Right atrium auricular region (tissue), 2 donors: ENCODE measurements around the gene ZNF783. TPM values are rescaled to one million over a fixed set of nuclear protein-coding genes. Genes with fewer than 3 reads are reported as not detected.
"Not testable (repeated sequence)": the region's sequence is repeated elsewhere in the genome, so short reads cannot be mapped to it uniquely, and the experiment has no call there.

Source experiments
- DNase-seq: peaks from one replicate; pipeline ENCODE4 v3.0.0-alpha.2; 2019; ENCODE audit warnings: low spot score
- H3K27ac ChIP-seq, 2 donors: fragments of 200-600 bp; sonication (generic); 1 replicate in 1 of 2; 2 replicates in 1 of 2; pipeline ENCODE4 v1.5.1; 2016 to 2019
- H3K27me3 ChIP-seq, 2 donors: fragments of 200-600 bp; sonication (generic); one replicate each; pipeline versions ENCODE4 v1.5.1 to v1.6.0; 2017 to 2019
- H3K36me3 ChIP-seq: fragments of 200-600 bp; sonication (generic); one replicate; pipeline ENCODE4 v1.5.1; 2016
- H3K4me1 ChIP-seq, 2 donors: fragments of 200-600 bp; sonication (generic); one replicate each; pipeline versions ENCODE4 v1.5.1 to v1.6.0; 2017 to 2019
- H3K4me3 ChIP-seq, 2 donors: fragments of 200-600 bp; sonication (generic); 1 replicate in 1 of 2; 2 replicates in 1 of 2; pipeline ENCODE4 v1.5.1; 2017 to 2019; ENCODE audit warnings: mild to moderate bottlenecking in 1 of 2, moderate library complexity in 1 of 2
- H3K9me3 ChIP-seq, 2 donors: fragments of 200-600 bp; sonication (generic); one replicate each; pipeline ENCODE4 v1.5.1; 2019
- CTCF ChIP-seq, 2 donors: fragments of 200-600 bp; sonication (generic); IDR thresholded peaks; one replicate each; pipeline ENCODE4 v1.5.1; 2019; ENCODE audit warnings: antibody characterized with exemption in 2 of 2
- total RNA-seq, 2 donors: library from RNA; depleted of rRNA; stranded (reverse); fragments of >200 nt; gene quantifications; one replicate each; pipeline ENCODE4 v1.1.0, GENCODE V29; 2016

The ZNF783 gene
- total RNA-seq, 2 donors from 2014 or later = 3.7 to 5.1 TPM

- Histone ChIP-seq H3K4me1 (no peaks in the 10 kb centered on the region), H3K36me3 (peaks cover 13% of the 10 kb centered on the region), H3K9me3 (no peaks in the 10 kb centered on the region), H3K4me3 (no peak overlapping the region), H3K27ac (no peak overlapping the region), H3K27me3 (no peaks in the 10 kb centered on the region)
- TF ChIP-seq CTCF (IDR thresholded peaks at IDR 0.05) = no peak
- DNase-seq = no peak
These were observed 35.0 kb upstream of the ZNF783 start for GRCh38 chr7:149226840-149227494.

GRCh38 chr7:149228831-149229471 lies 33.0 kb upstream of the ZNF783 start:
- no peaks in the 10 kb centered on the region for H3K4me1 ChIP-seq
- no peak for TF ChIP-seq CTCF (IDR thresholded peaks at IDR 0.05)
- no peak overlapping the region for H3K27ac ChIP-seq
- no peak overlapping the region for H3K4me3 ChIP-seq
- no peaks in the 10 kb centered on the region for H3K27me3 ChIP-seq
- DNase-seq = no peak
- H3K36me3 ChIP-seq = peaks cover 13% of the 10 kb centered on the region
- H3K9me3 ChIP-seq = no peaks in the 10 kb centered on the region

GRCh38 chr7:149229526-149229925 lies 32.5 kb upstream of the ZNF783 start:
- Histone ChIP-seq H3K27me3 (no peaks in the 10 kb centered on the region), H3K9me3 (no peaks in the 10 kb centered on the region), H3K4me1 (no peaks in the 10 kb centered on the region), H3K36me3 (peaks cover 8% of the 10 kb centered on the region), H3K4me3 (no peak overlapping the region), H3K27ac (no peak overlapping the region)
- TF ChIP-seq CTCF (IDR thresholded peaks at IDR 0.05) = no peak
- no peak for DNase-seq

- H3K36me3 ChIP-seq = no peaks in the 10 kb centered on the region
- no peaks in the 10 kb centered on the region for H3K4me1 ChIP-seq
- no peak overlapping the region for H3K4me3 ChIP-seq
- H3K27me3 ChIP-seq = no peaks in the 10 kb centered on the region
- TF ChIP-seq CTCF (IDR thresholded peaks at IDR 0.05) = no peak
- no peaks in the 10 kb centered on the region for H3K9me3 ChIP-seq
- H3K27ac ChIP-seq = no peak overlapping the region
- no peak for DNase-seq
These were observed 29.6 kb upstream of the ZNF783 start for GRCh38 chr7:149232362-149232761.

- H3K27ac ChIP-seq, H3K4me3 ChIP-seq, H3K36me3 ChIP-seq, H3K27me3 ChIP-seq, H3K9me3 ChIP-seq, DNase-seq, H3K4me1 ChIP-seq: not testable (repeated sequence)
These were observed 28.3 kb upstream of the ZNF783 start for GRCh38 chr7:149233655-149234204.

- TF ChIP-seq CTCF (IDR thresholded peaks at IDR 0.05) = no peak
- no peaks in the 10 kb centered on the region for H3K36me3 ChIP-seq
- H3K9me3 ChIP-seq = no peaks in the 10 kb centered on the region
- H3K27me3 ChIP-seq = no peaks in the 10 kb centered on the region
- peaks cover 0 to 20% of the 10 kb centered on the region in 2 donors for H3K4me1 ChIP-seq
- H3K27ac ChIP-seq = no peak overlapping the region
- no peak for DNase-seq
- H3K4me3 ChIP-seq = no peak overlapping the region
These were observed 24.5 kb upstream of the ZNF783 start for GRCh38 chr7:149237502-149237901.
